Prostate gland (tissue), 1 donor: Measurements from ENCODE around the gene GLYATL3.

Experiments used
- POLR2A ChIP-seq: fragments of 450-650 bp; IDR thresholded peaks from one replicate; pipeline ENCODE4 v1.6.1; 2016; ENCODE audit warnings: antibody characterized with exemption, mild to moderate bottlenecking
- POLR2AphosphoS5 ChIP-seq: sonication (generic); formaldehyde crosslinking; IDR thresholded peaks from one replicate; pipeline ENCODE4 v1.6.1; 2017; ENCODE audit warnings: antibody characterized with exemption

DNA sequence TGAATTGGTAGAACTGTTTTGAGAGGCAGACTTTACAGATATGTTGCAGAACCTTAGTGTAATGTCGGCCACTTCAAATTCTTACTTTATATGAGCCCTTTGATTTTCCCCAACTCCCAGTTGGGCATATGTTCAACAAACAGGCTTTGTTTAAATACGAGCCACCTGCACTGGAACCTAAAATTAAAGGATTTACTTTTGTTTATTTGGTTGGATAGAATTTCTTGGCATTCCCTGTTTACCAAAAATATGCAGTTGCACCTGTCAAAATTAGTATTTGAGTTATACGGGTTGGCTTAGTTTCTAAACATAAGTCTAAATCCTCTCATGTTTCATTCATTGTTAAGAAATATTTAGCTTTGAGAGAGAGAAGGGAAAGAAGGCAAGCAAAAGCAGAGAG is 2.4 kb upstream of the GLYATL3 start:
- TF ChIP-seq POLR2AphosphoS5: no peak
- TF ChIP-seq POLR2A: no peak
